HG02870 (cell line): Measurements from ENCODE around the gene GPR55.
"Not testable (repeated sequence)": the region's sequence is repeated elsewhere in the genome, so short reads cannot be mapped to it uniquely, and the experiment has no call there.

ENCODE experiments used
- ATAC-seq: cut with Tn5 transposase; IDR thresholded peaks from one replicate; pipeline ENCODE4 v1.9.1; 2021; ENCODE audit warnings: mild to moderate bottlenecking, moderate library complexity; ENCODE audit not compliant: unreplicated experiment

GPR55 gene, protein sequence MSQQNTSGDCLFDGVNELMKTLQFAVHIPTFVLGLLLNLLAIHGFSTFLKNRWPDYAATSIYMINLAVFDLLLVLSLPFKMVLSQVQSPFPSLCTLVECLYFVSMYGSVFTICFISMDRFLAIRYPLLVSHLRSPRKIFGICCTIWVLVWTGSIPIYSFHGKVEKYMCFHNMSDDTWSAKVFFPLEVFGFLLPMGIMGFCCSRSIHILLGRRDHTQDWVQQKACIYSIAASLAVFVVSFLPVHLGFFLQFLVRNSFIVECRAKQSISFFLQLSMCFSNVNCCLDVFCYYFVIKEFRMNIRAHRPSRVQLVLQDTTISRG

DNA sequence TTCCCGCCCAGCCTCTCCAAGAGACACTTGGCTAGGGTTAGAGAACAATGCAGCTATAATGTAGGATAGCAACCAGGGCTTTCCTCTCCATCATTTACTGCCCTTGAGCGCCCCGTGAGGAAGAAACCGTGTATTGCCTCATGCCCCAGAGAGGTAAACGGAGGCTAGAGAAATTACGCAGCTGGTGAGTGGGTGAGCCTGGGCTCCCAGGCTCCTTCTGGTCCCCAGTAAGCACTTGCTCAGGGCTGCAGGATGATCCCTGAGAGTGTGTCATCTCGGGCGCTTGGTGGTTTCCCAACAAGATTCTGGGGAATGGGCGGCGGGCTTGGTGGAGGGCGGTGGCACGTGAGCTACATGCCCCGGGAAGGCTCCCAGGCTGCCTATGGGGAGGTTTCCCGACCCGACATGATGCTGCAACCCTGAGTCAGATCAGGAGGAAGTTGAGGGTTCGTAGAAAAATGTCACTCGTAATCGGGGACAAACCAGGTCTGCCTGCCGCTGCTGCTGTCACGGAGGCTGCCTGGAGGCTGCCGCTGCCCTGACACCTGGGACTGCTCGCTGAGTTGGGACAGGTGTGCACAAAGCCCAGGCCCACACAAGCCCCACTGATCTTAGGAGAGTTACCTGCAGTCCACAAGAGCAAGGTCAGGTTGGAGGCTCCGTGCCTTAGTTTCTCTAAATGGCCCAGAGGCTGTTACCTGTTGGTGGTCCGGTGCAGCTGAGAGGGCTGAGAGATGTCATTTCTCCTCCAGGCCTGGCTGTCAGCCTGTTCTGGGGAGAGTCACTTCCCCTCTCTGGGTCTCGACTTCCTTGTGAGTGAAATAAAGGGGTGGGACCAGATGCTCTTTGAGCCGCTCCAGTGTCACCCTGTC, at the start of gene GPR55:
Gene GPR55 (minus strand): TSS at position 773 of the 872 bp plus-strand sequence. CDS start 14,280 bp downstream, outside the sequence.
- ATAC-seq, result peak; percentile 29

DNA sequence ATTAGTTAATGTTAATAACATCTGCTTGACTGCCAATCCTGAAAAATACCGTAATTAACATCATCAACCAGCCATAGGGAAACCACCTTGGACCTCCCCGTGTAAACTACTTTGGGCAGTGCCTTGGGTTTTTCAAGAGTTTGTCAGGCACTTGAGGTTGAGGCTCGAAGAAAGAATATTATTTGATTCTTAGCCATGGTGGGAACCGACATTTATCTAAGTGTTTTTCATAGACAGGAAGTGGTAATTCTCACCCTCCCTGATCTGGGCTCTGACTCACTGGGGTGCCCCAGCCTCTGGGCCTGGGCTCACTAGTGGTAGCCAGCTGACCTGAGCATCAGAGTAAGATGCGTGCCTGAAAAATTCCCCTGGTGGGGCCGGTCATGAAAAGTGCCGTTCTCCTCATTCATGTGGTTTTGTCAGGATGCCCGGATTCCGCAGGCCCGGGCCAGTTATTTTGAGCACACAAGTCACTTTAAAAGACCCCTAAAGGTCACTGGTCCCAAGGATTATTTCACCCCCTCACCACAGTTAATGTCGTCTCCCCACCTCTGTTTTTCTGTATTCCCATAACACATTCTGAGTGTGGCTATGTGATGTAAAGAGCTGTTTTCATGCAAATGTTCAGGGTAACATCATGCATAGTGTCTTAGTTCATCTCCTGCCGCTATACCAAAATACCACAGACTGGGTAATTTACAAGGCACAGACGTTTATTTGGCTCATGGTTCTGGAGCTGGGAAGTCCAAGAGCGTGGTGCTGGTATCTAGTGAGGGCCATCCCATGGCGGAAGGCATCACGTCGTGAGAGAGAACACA, 49.3 kb upstream of the GPR55 start:
- peak; percentile 79 for ATAC-seq

DNA sequence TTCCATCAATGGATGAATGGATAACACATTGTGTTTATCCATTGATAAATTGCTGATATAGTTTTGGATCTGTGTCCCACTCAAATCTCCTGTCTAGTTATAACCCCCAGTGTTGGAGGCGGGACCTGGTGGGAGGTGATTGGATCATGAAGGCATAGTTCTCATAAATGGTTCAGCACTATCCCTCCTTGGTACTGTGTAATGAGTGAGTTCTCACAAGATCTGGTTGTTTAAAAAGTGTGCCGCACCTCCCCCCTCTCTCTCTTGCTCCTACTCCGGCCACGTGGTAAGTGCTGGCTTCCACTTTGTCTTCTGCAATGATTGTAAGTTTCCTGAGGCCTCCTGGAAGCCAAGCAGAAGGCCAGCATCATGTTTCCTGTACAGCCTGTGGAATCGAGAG, 47.0 kb upstream of the GPR55 start:
- ATAC-seq, result no peak

DNA sequence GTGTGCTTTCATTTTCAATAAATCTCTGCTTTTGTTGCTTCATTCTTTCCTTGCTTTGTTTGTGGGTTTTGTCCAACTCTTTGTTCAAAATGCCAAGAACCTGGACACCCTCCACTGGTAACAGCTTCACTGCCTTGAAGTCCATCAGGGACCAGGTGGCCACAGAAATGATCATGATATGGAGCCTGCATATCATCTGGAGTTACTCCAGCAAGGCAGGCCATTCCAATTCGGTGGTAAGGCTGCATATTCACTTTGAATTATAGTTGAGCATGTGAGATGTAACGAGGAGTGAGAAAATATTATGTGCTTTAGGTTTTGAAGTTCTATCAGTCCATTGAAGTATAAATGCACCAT, 44.6 kb upstream of the GPR55 start:
- ATAC-seq, result no peak

DNA sequence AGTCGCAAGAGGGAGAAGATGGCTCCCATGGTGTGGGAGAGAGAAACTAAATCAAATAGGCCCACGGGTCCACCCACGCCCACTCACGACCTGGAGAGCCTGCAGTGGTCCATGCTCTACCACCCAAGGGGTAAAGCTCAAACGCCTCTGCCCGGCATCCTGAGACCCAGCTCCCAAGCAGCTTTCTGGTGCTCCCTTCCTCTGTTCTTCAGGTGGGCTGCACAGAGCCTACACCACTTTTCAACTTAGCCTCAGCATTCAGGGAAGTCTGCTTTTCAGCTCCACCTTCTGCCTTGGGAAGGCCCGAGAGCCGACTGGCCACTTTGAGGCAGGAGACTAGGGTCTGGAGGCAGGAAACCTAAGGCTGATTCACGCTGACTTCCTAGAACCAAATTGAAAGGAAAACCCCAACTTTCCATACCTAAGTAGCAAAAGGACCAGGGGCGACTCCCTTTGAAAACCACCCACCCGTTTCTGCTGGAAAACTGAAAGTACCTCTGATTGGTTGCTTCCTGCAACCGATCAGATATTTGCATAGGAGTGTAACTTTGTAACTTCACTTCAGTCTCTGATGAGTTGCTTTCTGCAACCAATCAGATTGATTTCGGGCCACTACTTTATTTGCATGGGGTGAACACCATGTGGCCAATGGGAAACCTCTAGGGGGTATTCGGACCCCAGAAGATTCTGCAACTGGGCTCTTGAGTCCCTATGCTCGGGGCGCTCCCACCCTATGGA, 44.0 kb upstream of the GPR55 start:
- ATAC-seq, result no peak

DNA sequence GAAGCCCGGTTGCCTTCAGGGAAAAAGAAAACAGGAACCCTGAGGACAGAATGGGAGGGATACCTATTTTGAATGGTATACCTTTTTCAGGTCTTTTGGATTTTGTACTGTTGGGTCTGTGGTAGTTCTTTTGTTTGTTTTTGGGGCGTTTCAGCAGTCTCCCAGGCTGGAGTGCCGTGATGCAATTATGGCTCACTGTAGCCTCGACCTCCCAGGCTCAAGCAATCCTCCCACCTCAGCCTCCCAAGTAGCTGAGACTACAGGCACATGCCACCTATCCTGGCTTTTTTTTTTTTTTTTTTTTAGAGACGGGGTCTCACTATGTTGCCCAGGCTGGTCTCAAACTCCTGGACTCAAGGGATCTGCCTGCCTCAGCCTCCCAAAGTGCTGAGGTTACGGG, 43.3 kb upstream of the GPR55 start:
- ATAC-seq, result not testable (repeated sequence)

DNA sequence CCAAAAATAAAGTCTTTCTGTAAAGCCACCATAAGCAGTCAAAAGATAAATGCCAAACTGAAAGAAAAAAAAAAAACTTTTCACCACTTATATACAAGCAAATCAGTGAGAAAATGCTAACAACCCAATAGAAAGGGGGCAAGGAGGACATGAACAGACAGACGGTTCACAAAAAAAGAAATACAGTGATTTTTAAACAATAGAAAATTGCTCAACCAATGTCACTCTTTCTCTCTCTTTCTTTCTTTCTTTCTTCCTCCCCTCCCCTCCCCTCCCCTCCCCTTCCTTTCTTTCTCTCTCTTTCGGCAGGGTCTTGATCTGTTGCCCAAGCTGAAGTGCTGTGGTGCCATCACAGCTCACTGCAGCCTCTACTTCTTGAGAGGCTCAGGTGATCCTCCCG, 42.1 kb upstream of the GPR55 start:
- ATAC-seq, result no peak

DNA sequence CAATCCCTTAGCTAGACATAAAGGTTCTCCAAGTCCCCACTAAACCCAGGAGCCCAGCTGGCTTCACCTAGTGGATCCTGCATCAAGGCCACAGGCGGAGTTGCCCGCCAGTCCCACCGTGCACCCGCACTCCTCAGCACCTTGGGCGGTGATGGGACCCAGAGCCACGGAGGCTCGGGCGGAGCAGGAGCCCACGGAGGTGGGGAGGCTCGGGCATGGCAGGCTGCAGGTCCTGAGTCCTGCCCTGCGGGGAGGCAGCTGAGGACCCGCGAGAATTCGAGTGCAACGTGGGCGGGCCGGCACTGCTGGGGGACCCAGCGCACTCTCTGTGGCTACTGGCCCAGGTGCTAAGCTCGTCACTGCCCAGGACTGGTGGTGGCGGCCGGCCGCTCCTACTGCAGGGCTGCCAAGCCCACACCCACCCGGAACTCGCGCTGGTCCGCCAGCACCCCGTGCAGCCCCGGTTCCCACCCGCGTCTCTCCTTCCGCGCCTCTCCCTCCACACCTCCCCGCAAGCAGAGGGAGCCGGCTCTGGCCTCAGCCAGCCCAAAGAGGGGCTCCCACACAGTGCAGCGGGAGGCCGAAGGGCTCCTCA, 39.2 kb upstream of the GPR55 start:
- no peak for ATAC-seq

DNA sequence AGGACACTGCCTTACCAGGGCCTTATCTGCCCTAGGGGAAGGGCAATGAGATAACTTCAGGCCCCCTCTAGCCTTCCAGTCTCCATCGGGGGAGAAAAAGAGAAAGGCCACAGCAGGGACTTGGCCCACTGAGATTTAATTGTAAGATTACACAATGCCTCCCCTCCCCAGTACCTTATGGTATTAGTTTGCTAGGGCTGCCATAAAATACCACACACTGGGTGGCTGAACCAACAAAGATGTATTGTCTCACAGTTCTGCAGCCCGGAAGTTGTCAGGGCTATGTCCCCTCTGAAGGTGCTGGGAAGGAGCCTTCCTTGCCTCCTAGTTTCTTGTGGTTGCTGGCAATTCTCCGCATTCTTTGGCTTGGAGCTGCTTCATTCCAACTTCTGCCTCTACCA, 36.0 kb upstream of the GPR55 start:
- no peak for ATAC-seq

DNA sequence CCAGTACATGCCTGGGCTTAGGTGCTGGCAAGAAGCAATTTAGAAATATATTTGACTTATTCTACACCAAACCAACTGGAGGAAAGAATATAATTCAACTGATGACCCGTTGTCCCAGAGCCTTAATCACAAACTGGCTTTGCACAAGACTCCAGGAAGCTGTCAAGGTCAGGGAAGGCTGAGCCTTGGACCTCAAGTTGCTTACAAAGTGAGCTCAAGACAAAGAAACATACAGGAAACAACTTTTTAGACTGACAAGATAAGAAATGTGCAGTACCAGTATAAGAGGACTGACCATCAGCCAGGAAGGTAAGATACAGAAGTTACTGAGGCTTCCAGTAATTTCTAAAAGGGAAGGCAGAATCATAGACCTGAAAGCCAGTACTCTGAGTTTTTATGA, 35.0 kb upstream of the GPR55 start:
- ATAC-seq, result no peak

DNA sequence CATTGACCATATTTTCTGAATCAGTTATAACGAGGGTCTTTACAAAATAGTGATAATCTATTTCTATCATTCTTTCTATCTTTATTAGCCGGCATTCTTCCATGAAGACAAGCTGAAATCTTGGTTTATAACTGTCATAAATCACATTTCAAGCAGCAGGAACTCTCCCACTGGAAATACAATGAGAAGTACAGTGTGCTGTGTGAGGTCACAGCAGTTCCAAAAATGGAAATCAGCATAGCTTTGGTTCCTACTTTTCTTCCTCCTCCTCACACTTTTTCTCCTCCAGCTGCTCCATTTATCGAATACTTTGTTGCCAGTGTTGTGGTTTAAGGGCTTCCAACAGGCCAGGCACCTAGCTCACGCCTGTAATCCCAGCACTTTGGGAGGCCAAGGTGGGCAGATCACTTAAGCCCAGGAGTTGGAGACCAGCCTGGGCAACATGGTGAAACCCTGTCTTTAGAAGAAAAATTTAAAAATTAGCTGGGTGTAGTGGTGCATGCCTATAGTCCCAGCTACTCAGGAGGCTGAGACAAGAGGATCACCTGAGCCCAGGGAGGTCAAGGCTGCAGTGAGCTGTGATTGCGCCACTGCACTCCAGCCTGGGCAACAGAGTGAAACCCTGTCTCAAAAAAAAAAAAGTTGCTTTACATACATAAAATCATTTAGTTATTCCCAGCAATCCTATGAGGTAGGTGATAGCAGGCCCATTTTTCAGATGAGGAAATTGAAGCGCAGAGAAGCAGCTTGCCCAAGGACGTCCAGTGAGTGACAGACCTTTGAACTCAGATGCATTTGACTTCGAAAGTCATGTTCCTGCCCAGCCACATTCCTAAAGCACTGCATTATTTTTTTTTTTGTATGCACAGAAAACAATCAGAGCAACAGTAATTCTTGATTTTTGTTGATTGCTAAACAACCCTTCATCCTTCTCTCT, 34.0 kb upstream of the GPR55 start:
- ATAC-seq, result no peak

DNA sequence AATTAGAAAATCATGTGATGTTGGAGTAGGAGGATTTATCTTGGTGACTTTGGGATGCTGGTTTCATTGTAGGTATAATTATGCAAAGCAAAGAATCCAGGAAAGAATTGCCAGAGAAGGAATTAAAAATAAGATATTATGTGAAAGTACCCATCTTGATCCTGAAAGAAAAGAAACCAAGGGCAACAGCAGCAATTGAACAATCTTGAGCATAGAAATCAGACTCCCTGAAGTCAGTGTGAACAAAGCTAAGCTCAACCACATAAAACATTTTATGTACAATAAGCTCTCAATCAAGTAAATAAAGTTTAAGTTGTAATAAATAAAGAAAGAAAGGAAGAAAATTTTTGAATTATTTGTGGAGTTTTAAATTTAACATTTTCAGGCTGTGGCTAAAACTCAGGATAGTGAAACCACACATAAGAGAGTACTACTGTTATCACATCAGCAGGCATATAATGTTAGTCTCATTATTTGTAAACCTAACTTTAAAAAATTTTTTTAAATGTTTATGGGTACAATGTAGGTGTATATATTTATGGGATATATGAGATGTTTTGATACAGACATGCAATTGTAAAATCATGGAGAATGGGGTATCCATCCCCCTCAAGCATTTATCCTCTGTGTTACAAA, 32.8 kb upstream of the GPR55 start:
- no peak for ATAC-seq

DNA sequence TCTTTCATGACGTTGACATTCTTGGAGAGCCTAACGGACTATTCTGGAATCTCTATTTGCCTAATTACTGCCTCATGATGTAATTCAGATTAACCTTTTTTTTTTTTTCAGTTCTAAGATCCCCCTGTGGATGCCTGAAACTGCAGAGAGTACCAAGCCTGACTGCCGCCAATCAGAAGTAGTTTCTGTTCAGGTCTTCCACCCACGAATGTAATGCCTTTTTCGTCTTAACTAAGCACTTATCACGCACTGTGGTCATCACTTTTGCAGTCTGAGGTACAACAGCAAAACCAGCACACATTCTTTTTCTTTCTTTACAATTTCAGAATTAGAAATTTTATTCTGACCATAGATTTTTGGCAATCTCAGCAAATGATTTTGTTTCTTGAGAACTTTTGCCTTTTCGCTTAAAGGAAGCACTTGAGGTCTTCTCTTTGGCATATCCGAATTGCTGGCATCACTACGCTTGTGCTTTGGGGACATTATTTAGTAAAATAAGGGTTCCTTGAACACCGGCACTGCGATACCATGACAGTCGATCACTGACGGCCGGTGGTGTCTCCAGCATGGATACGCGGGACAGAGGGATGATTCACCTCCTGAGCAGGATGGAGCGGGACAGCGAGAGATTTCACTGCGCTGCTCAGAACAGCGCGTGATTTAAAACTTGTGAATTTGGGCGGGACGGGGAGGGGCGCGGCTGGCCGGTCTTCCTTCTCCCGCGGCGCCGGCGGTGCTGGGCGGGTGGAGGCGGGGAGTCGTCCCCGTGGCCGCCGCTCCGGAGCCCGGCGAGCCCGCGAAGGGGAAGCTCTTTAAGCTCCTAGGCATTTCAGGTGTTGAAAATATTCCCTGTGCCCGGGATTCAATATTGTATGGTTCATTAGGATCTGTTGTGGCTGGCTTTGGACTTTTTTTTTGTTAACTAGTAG, 32.0 kb upstream of the GPR55 start:
- ATAC-seq, result peak; percentile 65

DNA sequence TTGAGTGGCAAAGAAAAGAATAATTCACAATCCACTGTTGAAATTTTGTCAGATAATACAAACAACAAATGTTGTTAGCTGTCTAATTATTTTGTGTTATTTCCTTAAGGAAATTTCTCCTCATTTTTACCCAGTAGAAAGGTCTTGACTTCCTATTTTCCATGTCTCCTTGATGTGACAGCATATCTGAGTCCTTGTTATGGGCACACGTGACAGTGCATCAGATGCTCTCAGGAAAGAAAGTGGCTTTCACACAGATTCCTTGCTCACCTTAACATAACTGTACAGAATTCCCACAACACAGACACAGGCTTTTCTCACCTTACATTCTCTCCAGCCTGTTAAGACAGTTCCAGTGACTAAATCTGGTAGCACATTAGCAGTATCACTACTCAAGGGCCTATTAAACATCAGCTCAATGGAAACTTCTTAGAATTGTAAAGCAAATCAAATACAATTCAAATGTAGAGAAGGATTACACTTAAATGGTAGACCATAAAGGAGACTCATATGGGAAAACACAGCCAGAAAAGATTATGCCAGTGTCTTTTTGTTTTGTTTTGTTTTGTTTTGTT, 30.2 kb upstream of the GPR55 start:
- no peak for ATAC-seq

DNA sequence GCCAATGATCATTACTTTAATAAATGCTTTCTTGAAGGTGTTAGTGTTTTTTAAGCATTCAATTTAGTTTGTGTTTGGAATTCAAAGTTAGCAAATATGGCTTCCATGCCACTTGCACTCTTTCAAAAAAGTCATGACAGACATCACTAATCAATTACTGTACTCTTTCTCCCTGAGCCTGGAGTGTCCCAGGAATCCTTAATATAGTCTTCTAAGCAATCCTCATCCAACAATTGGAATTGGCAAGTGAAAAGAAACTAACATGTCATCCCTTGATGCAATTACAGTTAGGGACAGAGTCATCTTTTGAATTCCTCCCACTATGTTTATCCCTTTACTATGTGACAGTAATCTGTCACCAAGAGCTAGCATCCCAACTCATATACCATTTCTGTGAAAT, 29.7 kb upstream of the GPR55 start:
- ATAC-seq, result no peak

DNA sequence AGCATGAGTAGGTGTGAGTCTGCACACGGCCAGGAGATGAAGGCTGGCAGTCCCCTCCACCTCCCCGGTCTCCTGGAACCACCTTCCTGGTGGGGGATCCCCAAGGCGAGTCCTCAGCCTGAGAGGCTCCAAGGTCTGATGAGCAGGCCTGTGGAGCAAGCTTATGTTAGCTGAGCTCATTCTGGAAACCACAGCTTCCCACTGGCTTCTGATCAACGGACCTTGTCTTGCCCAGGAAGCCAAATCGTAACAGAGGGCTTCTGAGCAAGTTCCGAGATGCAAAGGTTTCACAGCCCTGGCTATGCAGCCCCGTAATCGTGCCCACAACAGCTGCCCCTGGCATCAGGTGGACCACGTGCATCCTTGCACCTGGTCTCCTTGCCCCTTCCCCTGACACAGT, 28.8 kb upstream of the GPR55 start:
- ATAC-seq, result no peak

DNA sequence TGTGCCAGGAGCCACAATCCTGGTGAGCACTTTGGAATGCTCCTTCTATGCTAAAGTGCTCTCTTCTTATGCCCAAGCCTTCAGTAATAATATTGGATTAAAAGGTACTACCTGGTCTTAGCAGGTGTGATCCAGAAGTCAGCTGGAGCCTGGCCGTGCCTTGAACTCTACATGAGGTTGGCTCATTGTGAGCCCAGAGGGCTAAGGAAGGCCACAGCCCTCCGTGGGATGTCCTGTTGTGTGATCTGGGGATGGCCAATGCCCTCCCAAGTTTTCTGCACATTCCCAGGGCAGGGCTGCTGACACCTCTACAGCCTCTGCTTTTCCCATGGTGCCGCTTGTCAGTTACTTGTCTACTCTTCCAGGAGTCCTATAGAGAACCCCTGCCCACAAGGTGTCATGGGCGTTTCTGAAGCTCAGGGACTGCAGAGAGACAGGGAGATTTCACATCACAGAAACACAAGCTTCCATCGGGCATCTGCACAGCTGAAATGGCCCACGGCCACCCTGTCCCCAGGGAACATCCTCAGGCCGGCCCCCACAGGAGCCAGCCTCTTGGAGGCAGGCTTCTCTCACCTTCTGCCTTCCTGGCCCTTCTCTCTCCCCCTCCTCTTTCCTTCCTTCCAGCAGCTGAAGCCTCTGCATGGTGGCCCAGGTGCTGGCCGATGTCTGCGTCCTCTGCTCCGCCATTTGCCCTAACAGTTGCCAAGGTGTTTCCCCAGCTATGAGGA, 27.3 kb upstream of the GPR55 start:
- no peak for ATAC-seq
